Hepatocyte (in vitro differentiated cells): ENCODE measurements around the gene ZFR2.

Experiments used
- EZH2 ChIP-seq: fragments of 200-600 bp; sonication (generic); IDR thresholded peaks from 2 replicates; pipeline ENCODE4 v1.6.1; 2016; ENCODE audit warnings: antibody characterized with exemption, mild to moderate bottlenecking, borderline replicate concordance
- EZH2phosphoT487 ChIP-seq: fragments of 200-600 bp; sonication (generic); IDR thresholded peaks from one replicate; pipeline ENCODE4 v1.6.1; 2018; ENCODE audit warnings: antibody characterized with exemption, mild to moderate bottlenecking, low read depth, moderate library complexity; ENCODE audit not compliant: unreplicated experiment, severe bottlenecking
- TF ChIP-seq, protein P1 (sequence below): fragments of 200-600 bp; sonication (generic); IDR thresholded peaks from 2 replicates; pipeline ENCODE4 v1.5.1; 2016; ENCODE audit warnings: antibody characterized with exemption, mild to moderate bottlenecking; ENCODE audit not compliant: poor library complexity

- TF ChIP-seq, protein P1, sequence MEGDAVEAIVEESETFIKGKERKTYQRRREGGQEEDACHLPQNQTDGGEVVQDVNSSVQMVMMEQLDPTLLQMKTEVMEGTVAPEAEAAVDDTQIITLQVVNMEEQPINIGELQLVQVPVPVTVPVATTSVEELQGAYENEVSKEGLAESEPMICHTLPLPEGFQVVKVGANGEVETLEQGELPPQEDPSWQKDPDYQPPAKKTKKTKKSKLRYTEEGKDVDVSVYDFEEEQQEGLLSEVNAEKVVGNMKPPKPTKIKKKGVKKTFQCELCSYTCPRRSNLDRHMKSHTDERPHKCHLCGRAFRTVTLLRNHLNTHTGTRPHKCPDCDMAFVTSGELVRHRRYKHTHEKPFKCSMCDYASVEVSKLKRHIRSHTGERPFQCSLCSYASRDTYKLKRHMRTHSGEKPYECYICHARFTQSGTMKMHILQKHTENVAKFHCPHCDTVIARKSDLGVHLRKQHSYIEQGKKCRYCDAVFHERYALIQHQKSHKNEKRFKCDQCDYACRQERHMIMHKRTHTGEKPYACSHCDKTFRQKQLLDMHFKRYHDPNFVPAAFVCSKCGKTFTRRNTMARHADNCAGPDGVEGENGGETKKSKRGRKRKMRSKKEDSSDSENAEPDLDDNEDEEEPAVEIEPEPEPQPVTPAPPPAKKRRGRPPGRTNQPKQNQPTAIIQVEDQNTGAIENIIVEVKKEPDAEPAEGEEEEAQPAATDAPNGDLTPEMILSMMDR, result no peak
- TF ChIP-seq EZH2 (no peak), EZH2phosphoT487 (no peak)
These were observed 64.4 kb downstream of the ZFR2 start for GRCh38 chr19:3804429-3804828.
